Measurements from ENCODE around the gene LRRC59. TPM values are rescaled to one million over a fixed set of nuclear protein-coding genes. Genes with fewer than 3 reads are reported as not detected.

The LRRC59 gene
- total RNA-seq, 4 donors from 2014 or later, result 16.5 to 58.0 (median 39.0) TPM

- H3K36me3 ChIP-seq, result peaks cover 28% of the 10 kb centered on the region
- peaks cover 23% of the 10 kb centered on the region for H3K4me1 ChIP-seq
- peak within 1 kb of the TSS; percentile 95 for H3K27ac ChIP-seq
- peak; percentile 92 to 94 for DNase-seq (ENCODE audit: low spot score in 2 of 2)
- H3K27me3 ChIP-seq, result no peaks in the 10 kb centered on the region
- H3K4me3 ChIP-seq, result peak within 1 kb of the TSS; percentile 72
- no peaks in the 10 kb centered on the region for H3K9me3 ChIP-seq
- WGBS, result 1% methylated on average over 42 of the region's 42 CpGs
- TF ChIP-seq POLR2AphosphoS5 (IDR thresholded peaks at IDR 0.05) (peak in 2 of 3 donors; percentile 58 to 93), POLR2A (IDR thresholded peaks at IDR 0.05) (no peak)
Observed at GRCh38 chr17:50372758-50373556, 24.4 kb downstream of the LRRC59 start, which contains the start of the genes EME1 and MRPL27. TSS of gene EME1 (plus strand) at chr17:50373229. CDS start at chr17:50375209, 1,980 bp downstream. TSS of gene MRPL27 (minus strand) at chr17:50373184. CDS start at chr17:50373170, 14 bp downstream.

- Histone ChIP-seq H3K27ac (peak overlapping the region; percentile 95), H3K36me3 (peaks cover 34% of the 10 kb centered on the region), H3K4me3 (peak overlapping the region; percentile 72), H3K27me3 (no peaks in the 10 kb centered on the region), H3K9me3 (no peaks in the 10 kb centered on the region), H3K4me1 (peaks cover 23% of the 10 kb centered on the region)
- no peak for DNase-seq (ENCODE audit: low spot score in 2 of 2)
- TF ChIP-seq EP300 (IDR thresholded peaks at IDR 0.05) (no peak), CTCF (IDR thresholded peaks at IDR 0.05) (no peak), POLR2AphosphoS5 (IDR thresholded peaks at IDR 0.05) (no peak), POLR2A (IDR thresholded peaks at IDR 0.05) (no peak)
- 22% methylated on average over 14 of the region's 14 CpGs for whole genome bisulfite sequencing
Observed at GRCh38 chr17:50372222-50372757, 25.0 kb downstream of the LRRC59 start.

GRCh38 chr17:50371526-50371925 is 25.8 kb downstream of the LRRC59 start:
- 69% methylated on average over 2 of the region's 2 CpGs for WGBS
- H3K9me3 ChIP-seq, result no peaks in the 10 kb centered on the region
- no peaks in the 10 kb centered on the region for H3K27me3 ChIP-seq
- no peak for DNase-seq (ENCODE audit: low spot score in 2 of 2)
- peaks cover 23% of the 10 kb centered on the region for H3K4me1 ChIP-seq
- no peak for TF ChIP-seq POLR2AphosphoS5 (IDR thresholded peaks at IDR 0.05)
- TF ChIP-seq POLR2A (IDR thresholded peaks at IDR 0.05), result no peak
- no peak for TF ChIP-seq CTCF (IDR thresholded peaks at IDR 0.05)
- TF ChIP-seq EP300 (IDR thresholded peaks at IDR 0.05), result no peak
- H3K4me3 ChIP-seq, result peak overlapping the region; percentile 72
- no peak overlapping the region for H3K27ac ChIP-seq
- peaks cover 42% of the 10 kb centered on the region for H3K36me3 ChIP-seq

- DNase-seq (ENCODE audit: low spot score in 2 of 2), result no peak
- H3K4me1 ChIP-seq, result peaks cover 23% of the 10 kb centered on the region
- H3K36me3 ChIP-seq, result peaks cover 57% of the 10 kb centered on the region
Observed at GRCh38 chr17:50370052-50370451, 27.3 kb downstream of the LRRC59 start.

GRCh38 chr17:50367401-50367800 is 29.9 kb downstream of the LRRC59 start:
- no peaks in the 10 kb centered on the region for H3K9me3 ChIP-seq
- peaks cover 58% of the 10 kb centered on the region for H3K36me3 ChIP-seq
- H3K4me3 ChIP-seq, result no peak overlapping the region
- no peak for DNase-seq (ENCODE audit: low spot score in 2 of 2)
- H3K4me1 ChIP-seq, result peaks cover 19% of the 10 kb centered on the region
- WGBS, result 91% methylated on average over 1 of the region's 1 CpG
- TF ChIP-seq CTCF (IDR thresholded peaks at IDR 0.05), result no peak
- no peak for TF ChIP-seq POLR2A (IDR thresholded peaks at IDR 0.05)
- no peak for TF ChIP-seq POLR2AphosphoS5 (IDR thresholded peaks at IDR 0.05)
- no peak for TF ChIP-seq EP300 (IDR thresholded peaks at IDR 0.05)
- H3K27me3 ChIP-seq, result no peaks in the 10 kb centered on the region
- no peak overlapping the region for H3K27ac ChIP-seq

More at GRCh38 chr17:50370052-50370451, 27.3 kb downstream of the LRRC59 start:
- 90% methylated on average over 5 of the region's 5 CpGs for WGBS
- Histone ChIP-seq H3K27me3 (no peaks in the 10 kb centered on the region), H3K27ac (no peak overlapping the region), H3K9me3 (no peaks in the 10 kb centered on the region), H3K4me3 (no peak overlapping the region)
- TF ChIP-seq POLR2A (IDR thresholded peaks at IDR 0.05) (no peak), CTCF (IDR thresholded peaks at IDR 0.05) (no peak), EP300 (IDR thresholded peaks at IDR 0.05) (no peak), POLR2AphosphoS5 (IDR thresholded peaks at IDR 0.05) (no peak)

All from suprapubic skin (tissue), 4 donors.